ENCODE data around the gene CCDC188.

The CCDC188 gene

GRCh38 chr22:20131859-20132685 lies 18.8 kb downstream of the CCDC188 start:
- POLR2A ChIA-PET: no interaction called here
- CTCF ChIA-PET: no interaction called here
- DNase-seq (ENCODE audit: extremely low spot score): no peak
- TF ChIP-seq CTCF (IDR thresholded peaks at IDR 0.05; ENCODE audit: control extremely low read depth, extremely low read depth, low read depth, missing control alignments): no peak

- ChIA-PET POLR2A (no interaction called here), CTCF (no interaction called here)
- no peak for TF ChIP-seq CTCF (IDR thresholded peaks at IDR 0.05; ENCODE audit: control extremely low read depth, extremely low read depth, low read depth, missing control alignments)
- DNase-seq (ENCODE audit: extremely low spot score): peak; percentile 79
Observed at GRCh38 chr22:20131597-20131858, 19.3 kb downstream of the CCDC188 start, which contains the start of gene ZDHHC8. ZDHHC8 (plus strand) TSS chr22:20131804; CDS start chr22:20131948, 144 bp downstream.

GRCh38 chr22:20130731-20131596 lies 19.9 kb downstream of the CCDC188 start:
- CTCF ChIA-PET: interaction anchor here (2.5 kb wide), 1 partner anchor 10 kb away, joined by 8 read pairs; no protein-coding TSS in a partner anchor
- peak; percentile 88 for DNase-seq (ENCODE audit: extremely low spot score)
- POLR2A ChIA-PET: no interaction called here
- TF ChIP-seq CTCF (IDR thresholded peaks at IDR 0.05; ENCODE audit: control extremely low read depth, extremely low read depth, low read depth, missing control alignments): no peak

- no peak for TF ChIP-seq CTCF (IDR thresholded peaks at IDR 0.05; ENCODE audit: control extremely low read depth, extremely low read depth, low read depth, missing control alignments)
- DNase-seq (ENCODE audit: extremely low spot score): no peak
- CTCF ChIA-PET: interaction anchor here (2.5 to 2.8 kb wide), 2 partner anchors 10 to 160 kb away, joined by 8 to 19 read pairs; no protein-coding TSS in a partner anchor
- POLR2A ChIA-PET: no interaction called here
Observed at GRCh38 chr22:20130319-20130718, 20.5 kb downstream of the CCDC188 start.

GRCh38 chr22:20129747-20130014 lies 21.2 kb downstream of the CCDC188 start:
- ChIA-PET POLR2A (no interaction called here), CTCF (interaction anchor here (0.6 to 2.8 kb wide), 10 partner anchors 9 to 400 kb away, joined by 3 to 19 read pairs (median 4); partner anchors contain the start of gene TRMT2A)
- DNase-seq (ENCODE audit: extremely low spot score): no peak
- no peak for TF ChIP-seq CTCF (IDR thresholded peaks at IDR 0.05; ENCODE audit: control extremely low read depth, extremely low read depth, low read depth, missing control alignments)

GRCh38 chr22:20128902-20129746 lies 21.7 kb downstream of the CCDC188 start:
- ChIA-PET POLR2A (no interaction called here), CTCF (interaction anchor here (0.6 to 2.8 kb wide), 10 partner anchors 8 to 399 kb away, joined by 3 to 19 read pairs (median 4); partner anchors contain the start of gene TRMT2A)
- no peak for DNase-seq (ENCODE audit: extremely low spot score)
- peak; percentile 43 for TF ChIP-seq CTCF (IDR thresholded peaks at IDR 0.05; ENCODE audit: control extremely low read depth, extremely low read depth, low read depth, missing control alignments)
